DND-41 (cell line): ENCODE results near the gene MKRN3.

Experiments
- CTCF ChIP-seq: IDR thresholded peaks from 2 replicates; pipeline ENCODE4 v1.5.1; 2012; ENCODE audit warnings: borderline replicate concordance, low read length, moderate library complexity, mild to moderate bottlenecking; ENCODE audit not compliant: poor library complexity, severe bottlenecking; ENCODE audit errors: extremely low read depth
- EZH2 ChIP-seq: IDR thresholded peaks from 3 replicates; pipeline ENCODE4 v1.6.1; 2012; ENCODE audit warnings: borderline replicate concordance, low read depth, mild to moderate bottlenecking, moderate library complexity, low read length, inconsistent platforms; ENCODE audit not compliant: severe bottlenecking

DNA sequence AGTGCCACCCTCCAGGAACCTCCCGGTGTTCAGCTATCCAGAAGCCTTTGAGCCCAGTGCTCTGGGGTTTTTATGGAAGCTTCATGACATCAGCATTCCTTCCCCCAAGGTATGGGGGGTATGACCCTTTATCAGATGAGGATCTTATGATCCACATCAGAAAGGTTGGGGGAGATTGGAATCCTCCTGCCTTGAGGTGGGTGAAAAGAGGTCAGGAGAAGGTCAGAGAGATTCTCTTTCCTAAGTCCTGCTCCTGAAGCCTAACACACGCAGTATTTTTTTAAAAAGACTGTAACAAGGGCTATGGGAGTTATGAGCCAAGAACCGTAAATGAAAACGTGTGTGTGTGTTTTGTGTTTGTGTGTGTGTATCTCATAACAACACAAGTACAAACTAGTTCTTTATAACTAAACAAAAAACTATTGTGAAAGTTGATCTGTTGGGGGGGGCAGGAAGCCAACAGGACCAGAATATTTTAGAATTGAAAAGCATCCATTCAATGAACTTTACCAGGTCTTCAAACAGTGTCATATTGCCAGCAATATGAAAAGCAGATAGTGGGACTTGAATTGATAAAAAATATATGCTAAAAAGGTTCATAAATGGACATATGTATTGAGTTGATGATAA lies 13.2 kb downstream of the MKRN3 start:
- TF ChIP-seq CTCF (no peak), EZH2 (no peak)
